Keratinocyte (primary cell): ENCODE results near the gene CGB2. TPM values are rescaled to one million over a fixed set of nuclear protein-coding genes. Genes with fewer than 3 reads are reported as not detected.

ENCODE experiments used
- DNase-seq: peaks from one replicate; pipeline ENCODE4 v3.0.0-alpha.2; 2011; ENCODE audit warnings: low read depth, missing footprints, low spot score
- FAIRE-seq: peaks from 2 replicates; lab custom pipeline; 2011; peaks lifted over from hg19 to GRCh38; lab: Jason Lieb, UNC
- H2AFZ ChIP-seq: 2 replicates; pipeline ENCODE4 v1.6.0; 2012; ENCODE audit warnings: low read length, control low read depth, inconsistent platforms; ENCODE audit not compliant: control insufficient read depth
- H3K27ac ChIP-seq: 2 replicates; pipeline ENCODE4 v1.5.1; 2011; ENCODE audit warnings: low read length; ENCODE audit not compliant: control insufficient read depth, insufficient read depth
- H3K27me3 ChIP-seq: 3 replicates; pipeline ENCODE4 v1.6.0; 2011; ENCODE audit warnings: low read length; ENCODE audit not compliant: control insufficient read depth, insufficient read depth; ENCODE audit errors: extremely low read depth
- H3K36me3 ChIP-seq, 2 experiments: 2 replicates in 1 of 2; 3 replicates in 1 of 2; pipeline ENCODE4 v1.5.1; 2011; ENCODE audit warnings: low read length in 2 of 2, mild to moderate bottlenecking in 1 of 2; ENCODE audit not compliant: control insufficient read depth in 2 of 2, insufficient read depth in 2 of 2; ENCODE audit errors: extremely low read depth in 1 of 2
- H3K4me1 ChIP-seq: 3 replicates; pipeline ENCODE4 v1.5.1; 2011; ENCODE audit warnings: low read length; ENCODE audit not compliant: control insufficient read depth, insufficient read depth; ENCODE audit errors: extremely low read depth
- H3K4me2 ChIP-seq: 3 replicates; pipeline ENCODE4 v1.6.0; 2011; ENCODE audit warnings: low read depth, low read length; ENCODE audit not compliant: control insufficient read depth, insufficient read depth; ENCODE audit errors: extremely low read depth
- H3K4me3 ChIP-seq, 3 experiments: fragments of 200-600 bp in 1 of 3; sonication (generic) in 1 of 3; 2 replicates in 2 of 3; 3 replicates in 1 of 3; pipeline ENCODE4 v1.5.1; 2011 to 2016; ENCODE audit warnings: low read length in 3 of 3, mild to moderate bottlenecking in 3 of 3, control low read depth in 2 of 3, inconsistent platforms in 1 of 3, low read depth in 1 of 3, mixed read lengths in 1 of 3, mixed run types in 1 of 3, moderate library complexity in 1 of 3; ENCODE audit not compliant: control insufficient read depth in 2 of 3, insufficient read depth in 2 of 3; ENCODE audit errors: extremely low read depth in 1 of 3
- H3K79me2 ChIP-seq: 2 replicates; pipeline ENCODE4 v1.6.0; 2012; ENCODE audit warnings: low read length; ENCODE audit not compliant: control insufficient read depth, insufficient read depth
- H3K9ac ChIP-seq: 3 replicates; pipeline ENCODE4 v1.6.0; 2011; ENCODE audit warnings: low read length; ENCODE audit not compliant: control insufficient read depth, insufficient read depth; ENCODE audit errors: extremely low read depth
- H3K9me1 ChIP-seq: 3 replicates; pipeline ENCODE4 v1.6.0; 2011; ENCODE audit warnings: low read length; ENCODE audit not compliant: control insufficient read depth, insufficient read depth; ENCODE audit errors: extremely low read depth
- H3K9me3 ChIP-seq: 2 replicates; pipeline ENCODE4 v1.5.1; 2012; ENCODE audit warnings: low read depth, low read length; ENCODE audit not compliant: control insufficient read depth
- H4K20me1 ChIP-seq: 3 replicates; pipeline ENCODE4 v1.6.0; 2011; ENCODE audit warnings: low read length; ENCODE audit not compliant: control insufficient read depth, insufficient read depth; ENCODE audit errors: extremely low read depth
- EZH2 ChIP-seq: IDR thresholded peaks from one replicate; pipeline ENCODE4 v1.6.1; 2012; ENCODE audit warnings: inconsistent platforms, mild to moderate bottlenecking, low read length, moderate library complexity
- dilution Hi-C: fragments of 300-500 bp; cut with MboI; formaldehyde crosslinking; loops from one replicate; pipeline ENCODE4 v1.7.0; 2020; ENCODE audit warnings: low sequenced_read_pairs; ENCODE audit not compliant: extremely low pct_ligation_motif_present
- polyA plus RNA-seq, 5 experiments: library from polyadenylated mRNA; depleted of rRNA in 3 of 5; stranded (reverse) in 3 of 5; stranded (forward) in 1 of 5; unstranded in 1 of 5; fragments of >200 nt; gene quantifications; 1 replicate in 1 of 5; 2 replicates in 3 of 5; 3 replicates in 1 of 5; pipeline versions ENCODE4 v1.2.1 to v1.2.3, GENCODE V29; 2011 to 2012; ENCODE audit warnings: missing spikeins in 2 of 5, low read depth in 1 of 5, low replicate concordance in 1 of 5
- TF ChIP-seq, protein P1 (sequence below), 3 experiments: IDR thresholded peaks in 1 of 3; conservative IDR thresholded peaks in 1 of 3; optimal IDR thresholded peaks in 1 of 3; 2 replicates in 2 of 3; 3 replicates in 1 of 3; pipeline versions ENCODE3 to v1.5.1; 2011; ENCODE audit warnings: low read length in 3 of 3, mild to moderate bottlenecking in 3 of 3, moderate library complexity in 2 of 3, control low read depth in 1 of 3, inconsistent platforms in 1 of 3; ENCODE audit not compliant: insufficient read depth in 2 of 3; ENCODE audit errors: extremely low read depth in 1 of 3

CGB2 gene
- polyA plus RNA-seq, 1 donor (not counting 4 experiments of a cell fraction or from before 2014, with no cell fraction given), result not detected

DNA sequence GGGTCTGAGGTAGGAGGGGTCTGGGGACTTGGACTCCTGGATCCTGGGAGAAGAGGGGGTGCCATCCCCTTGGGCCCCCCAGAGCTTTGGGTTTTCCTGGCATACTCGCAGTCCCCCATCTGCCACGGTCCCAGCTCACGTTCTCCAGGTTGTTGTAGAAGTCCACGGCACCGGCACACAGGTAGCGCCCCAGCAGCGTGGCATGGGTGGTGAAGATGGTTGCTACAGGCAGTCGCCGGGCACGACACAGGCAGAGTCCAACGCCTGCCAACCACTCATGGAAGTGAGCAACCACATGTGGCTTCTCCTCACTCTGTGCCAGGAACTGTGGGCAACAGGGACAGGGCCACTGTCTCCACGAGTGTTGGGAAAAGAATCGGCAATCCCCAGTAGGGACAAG is 46.0 kb upstream of the CGB2 start:
- H3K9me1 ChIP-seq, result no peaks in the 10 kb centered on the region
- TF ChIP-seq EZH2, result no peak
- TF ChIP-seq, protein P1, sequence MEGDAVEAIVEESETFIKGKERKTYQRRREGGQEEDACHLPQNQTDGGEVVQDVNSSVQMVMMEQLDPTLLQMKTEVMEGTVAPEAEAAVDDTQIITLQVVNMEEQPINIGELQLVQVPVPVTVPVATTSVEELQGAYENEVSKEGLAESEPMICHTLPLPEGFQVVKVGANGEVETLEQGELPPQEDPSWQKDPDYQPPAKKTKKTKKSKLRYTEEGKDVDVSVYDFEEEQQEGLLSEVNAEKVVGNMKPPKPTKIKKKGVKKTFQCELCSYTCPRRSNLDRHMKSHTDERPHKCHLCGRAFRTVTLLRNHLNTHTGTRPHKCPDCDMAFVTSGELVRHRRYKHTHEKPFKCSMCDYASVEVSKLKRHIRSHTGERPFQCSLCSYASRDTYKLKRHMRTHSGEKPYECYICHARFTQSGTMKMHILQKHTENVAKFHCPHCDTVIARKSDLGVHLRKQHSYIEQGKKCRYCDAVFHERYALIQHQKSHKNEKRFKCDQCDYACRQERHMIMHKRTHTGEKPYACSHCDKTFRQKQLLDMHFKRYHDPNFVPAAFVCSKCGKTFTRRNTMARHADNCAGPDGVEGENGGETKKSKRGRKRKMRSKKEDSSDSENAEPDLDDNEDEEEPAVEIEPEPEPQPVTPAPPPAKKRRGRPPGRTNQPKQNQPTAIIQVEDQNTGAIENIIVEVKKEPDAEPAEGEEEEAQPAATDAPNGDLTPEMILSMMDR (optimal IDR thresholded peaks at IDR 0.05 in 1 of 3, IDR thresholded peaks at IDR 0.05 in 1 of 3, conservative IDR thresholded peaks at IDR 0.05 in 1 of 3; ENCODE audit: extremely low read depth in 1 of 3, insufficient read depth in 2 of 3, low read length in 3 of 3), result no peak
- no peaks in the 10 kb centered on the region for H4K20me1 ChIP-seq
- peaks cover 54 to 55% of the 10 kb centered on the region in 2 experiments for H3K36me3 ChIP-seq
- H3K4me1 ChIP-seq, result no peaks in the 10 kb centered on the region
- no peak overlapping the region for H2AFZ ChIP-seq
- H3K4me3 ChIP-seq, result no peak overlapping the region
- DNase-seq, result no peak
- no peak overlapping the region for H3K27ac ChIP-seq
- peaks cover 16% of the 10 kb centered on the region for H3K79me2 ChIP-seq
- no peaks in the 10 kb centered on the region for H3K9me3 ChIP-seq
- no peaks in the 10 kb centered on the region for H3K27me3 ChIP-seq
- no peak overlapping the region for H3K9ac ChIP-seq
- H3K4me2 ChIP-seq, result no peak overlapping the region
- no peak for FAIRE-seq
- dilution Hi-C loops, result no loop called here

DNA sequence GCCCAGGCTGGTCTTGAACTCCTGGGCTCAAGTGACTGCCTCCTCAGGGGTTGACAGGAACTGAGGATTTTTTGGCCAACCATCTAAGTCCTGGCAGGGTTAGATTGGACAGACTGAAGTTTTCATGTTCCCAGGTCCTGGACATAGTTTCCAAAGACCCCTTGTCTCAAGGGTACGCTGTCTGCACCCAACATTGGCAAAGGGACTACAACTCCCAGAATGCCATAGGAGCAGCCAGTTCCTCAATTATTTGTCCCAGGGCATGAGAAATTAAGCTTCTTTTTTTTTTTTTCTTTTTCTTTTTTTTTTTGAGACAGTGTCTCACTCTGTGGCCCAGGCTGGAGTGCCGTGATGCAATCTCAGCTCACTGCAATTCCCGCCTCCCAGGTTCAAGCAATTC is 45.5 kb upstream of the CGB2 start:
- Histone ChIP-seq H3K4me2 (no peak overlapping the region), H3K4me3 (no peak overlapping the region), H3K9ac (no peak overlapping the region), H4K20me1 (no peaks in the 10 kb centered on the region), H3K9me3 (no peaks in the 10 kb centered on the region), H2AFZ (no peak overlapping the region), H3K27me3 (no peaks in the 10 kb centered on the region), H3K9me1 (no peaks in the 10 kb centered on the region), H3K4me1 (no peaks in the 10 kb centered on the region), H3K36me3 (peaks cover 56 to 58% of the 10 kb centered on the region in 2 experiments), H3K79me2 (peaks cover 20% of the 10 kb centered on the region), H3K27ac (no peak overlapping the region)
- TF ChIP-seq EZH2, result no peak
- TF ChIP-seq, protein P1 (optimal IDR thresholded peaks at IDR 0.05 in 1 of 3, IDR thresholded peaks at IDR 0.05 in 1 of 3, conservative IDR thresholded peaks at IDR 0.05 in 1 of 3; ENCODE audit: extremely low read depth in 1 of 3, insufficient read depth in 2 of 3, low read length in 3 of 3), result no peak
- FAIRE-seq (no peak), DNase-seq (no peak)
- dilution Hi-C loops, result no loop called here
